SIG-M5 (cell line): ENCODE results near the gene KHK.
A peak's percentile ranks its signal among the peaks of the same experiment; 100 is the strongest.

ENCODE experiments used
- DNase-seq: peaks from one replicate; lab custom pipeline; 2025; lab: John Stamatoyannopoulos, UW

The KHK gene

GRCh38 chr2:27081984-27082772 lies 4.4 kb upstream of the KHK start:
- DNase-seq = no peak

DNA sequence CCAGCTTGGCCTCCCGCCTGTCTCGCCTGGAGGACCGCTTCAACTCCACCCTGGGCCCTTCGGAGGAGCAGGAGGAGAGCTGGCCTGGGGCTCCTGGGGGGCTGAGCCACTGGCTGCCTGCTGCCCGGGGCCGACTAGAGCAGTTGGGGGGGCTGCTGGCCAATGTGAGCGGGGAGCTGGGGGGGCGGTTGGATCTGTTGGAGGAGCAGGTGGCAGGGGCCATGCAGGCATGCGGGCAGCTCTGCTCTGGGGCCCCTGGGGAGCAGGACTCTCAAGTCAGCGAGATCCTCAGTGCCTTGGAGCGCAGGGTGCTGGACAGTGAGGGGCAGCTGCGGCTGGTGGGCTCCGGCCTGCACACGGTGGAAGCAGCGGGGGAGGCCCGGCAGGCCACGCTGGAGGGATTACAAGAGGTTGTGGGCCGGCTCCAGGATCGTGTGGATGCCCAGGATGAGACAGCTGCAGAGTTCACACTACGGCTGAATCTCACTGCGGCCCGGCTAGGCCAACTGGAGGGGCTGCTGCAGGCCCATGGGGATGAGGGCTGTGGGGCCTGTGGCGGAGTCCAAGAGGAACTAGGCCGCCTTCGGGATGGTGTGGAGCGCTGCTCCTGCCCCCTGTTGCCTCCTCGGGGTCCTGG lies 3.7 kb upstream of the KHK start:
- no peak for DNase-seq

DNA sequence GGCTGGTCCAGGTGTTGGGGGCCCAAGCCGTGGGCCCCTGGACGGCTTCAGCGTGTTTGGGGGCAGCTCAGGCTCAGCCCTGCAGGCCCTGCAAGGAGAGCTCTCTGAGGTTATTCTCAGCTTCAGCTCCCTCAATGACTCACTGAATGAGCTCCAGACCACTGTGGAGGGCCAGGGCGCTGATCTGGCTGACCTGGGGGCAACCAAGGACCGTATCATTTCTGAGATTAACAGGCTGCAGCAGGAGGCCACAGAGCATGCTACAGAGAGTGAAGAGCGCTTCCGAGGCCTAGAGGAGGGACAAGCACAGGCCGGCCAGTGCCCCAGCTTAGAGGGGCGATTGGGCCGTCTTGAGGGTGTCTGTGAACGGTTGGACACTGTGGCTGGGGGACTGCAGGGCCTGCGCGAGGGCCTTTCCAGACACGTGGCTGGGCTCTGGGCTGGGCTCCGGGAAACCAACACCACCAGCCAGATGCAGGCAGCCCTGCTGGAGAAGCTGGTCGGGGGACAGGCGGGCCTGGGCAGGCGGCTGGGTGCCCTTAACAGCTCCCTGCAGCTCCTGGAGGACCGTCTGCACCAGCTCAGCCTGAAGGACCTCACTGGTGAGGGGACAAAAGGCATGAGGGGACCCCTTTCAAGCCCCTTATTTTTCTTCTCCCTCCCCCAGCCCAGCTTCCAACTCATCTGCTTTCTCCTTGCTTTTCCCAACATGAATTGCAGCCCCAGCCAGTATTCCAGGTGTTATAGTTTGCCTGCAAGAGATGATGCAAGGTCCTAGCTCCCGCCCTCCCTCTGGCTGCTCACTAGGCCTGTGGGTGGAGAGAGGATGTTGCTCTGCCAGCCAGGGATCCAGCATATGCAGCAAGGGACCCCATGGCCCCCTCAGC lies 2.9 kb upstream of the KHK start:
- no peak for DNase-seq

DNA sequence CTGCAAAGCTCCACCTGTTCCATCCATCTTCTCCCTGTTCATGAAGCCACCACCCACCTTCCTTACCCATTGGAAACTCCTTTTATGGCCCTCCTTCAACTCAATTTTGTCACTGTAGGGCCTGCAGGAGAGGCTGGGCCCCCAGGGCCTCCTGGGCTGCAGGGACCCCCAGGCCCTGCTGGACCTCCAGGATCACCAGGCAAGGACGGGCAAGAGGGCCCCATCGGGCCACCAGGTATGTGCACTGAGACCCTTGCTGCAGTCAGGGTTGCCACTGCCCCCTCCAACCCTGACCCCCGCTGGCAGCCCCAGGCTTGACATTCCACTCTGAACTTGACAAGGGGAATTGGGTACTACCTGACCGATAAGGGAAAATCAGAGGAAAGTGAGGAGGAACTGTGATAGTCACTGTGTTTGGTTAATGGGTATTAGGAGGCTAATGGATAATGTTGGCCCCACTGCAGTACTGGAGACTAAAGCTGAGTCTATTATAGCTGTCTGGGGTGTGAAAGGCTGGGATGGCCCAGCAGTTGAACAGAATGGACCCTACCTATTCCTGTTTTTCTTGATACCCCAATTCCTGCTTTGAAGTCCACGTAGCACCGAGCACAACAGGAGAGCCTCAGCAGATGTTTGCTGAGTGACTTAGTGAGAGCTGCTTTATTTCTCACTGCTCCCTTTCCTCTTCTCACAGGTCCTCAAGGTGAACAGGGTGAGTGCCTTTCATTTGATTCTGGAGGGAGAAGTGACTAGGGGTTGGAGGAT lies 2.1 kb upstream of the KHK start:
- DNase-seq = no peak

GRCh38 chr2:27085062-27085672 lies 1.4 kb upstream of the KHK start:
- no peak for DNase-seq

- no peak for DNase-seq
These were observed 891 bp upstream of the KHK start for GRCh38 chr2:27085673-27086089.

GRCh38 chr2:27086090-27086723 lies 365 bp upstream of the KHK start:
- DNase-seq = peak; percentile 55

DNA sequence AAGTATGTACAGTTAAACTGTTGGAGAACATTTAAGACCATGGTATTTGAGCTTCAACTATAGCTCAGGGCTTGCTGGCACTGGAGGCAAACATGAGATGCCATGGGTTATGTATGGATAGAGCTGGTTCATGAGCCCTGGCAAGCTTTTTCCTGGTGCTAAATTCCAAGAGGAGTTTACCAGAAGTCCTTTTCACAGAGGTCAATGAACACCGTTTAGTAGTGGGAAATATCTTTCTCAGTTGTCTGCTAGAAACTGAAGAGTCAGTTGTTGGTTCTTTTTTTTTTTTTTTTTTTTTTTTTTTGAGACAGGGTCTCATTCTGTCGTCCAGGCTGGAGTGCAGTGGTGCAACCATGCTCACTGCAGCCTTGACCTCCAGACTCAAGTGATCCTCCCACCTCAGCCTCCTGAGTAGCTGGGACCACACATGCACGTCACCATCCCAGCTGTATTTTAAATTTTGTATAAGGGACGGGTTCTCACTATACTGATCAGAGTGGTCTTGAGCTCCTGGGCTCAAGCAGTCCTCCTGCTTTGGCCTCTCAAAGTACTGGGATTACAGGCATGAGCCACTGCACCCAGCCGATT lies 1.3 kb downstream of the KHK start:
- DNase-seq = no peak

DNA sequence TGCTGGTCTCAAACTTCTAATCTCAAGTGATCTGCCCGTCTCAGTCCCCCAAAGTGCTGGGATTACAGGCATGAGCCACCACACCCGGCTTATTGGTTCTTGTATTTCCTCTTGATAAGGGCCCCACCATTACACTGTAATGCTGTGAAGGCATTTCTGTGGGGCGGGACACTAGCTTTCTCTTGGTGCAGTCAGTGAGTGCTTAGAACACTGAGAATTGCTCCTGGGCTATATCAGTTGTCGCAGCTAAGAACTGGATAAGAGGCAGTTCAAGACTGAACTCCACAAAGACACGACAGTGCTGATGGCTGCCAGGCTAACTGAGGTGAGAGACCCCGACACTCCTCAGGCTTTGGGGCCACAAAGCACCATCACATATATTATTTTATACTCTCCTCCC lies 2.1 kb downstream of the KHK start:
- no peak for DNase-seq

- DNase-seq = no peak
These were observed 2.8 kb downstream of the KHK start for GRCh38 chr2:27089111-27089954.

GRCh38 chr2:27091746-27092695 lies 5.4 kb downstream of the KHK start:
- no peak for DNase-seq

DNA sequence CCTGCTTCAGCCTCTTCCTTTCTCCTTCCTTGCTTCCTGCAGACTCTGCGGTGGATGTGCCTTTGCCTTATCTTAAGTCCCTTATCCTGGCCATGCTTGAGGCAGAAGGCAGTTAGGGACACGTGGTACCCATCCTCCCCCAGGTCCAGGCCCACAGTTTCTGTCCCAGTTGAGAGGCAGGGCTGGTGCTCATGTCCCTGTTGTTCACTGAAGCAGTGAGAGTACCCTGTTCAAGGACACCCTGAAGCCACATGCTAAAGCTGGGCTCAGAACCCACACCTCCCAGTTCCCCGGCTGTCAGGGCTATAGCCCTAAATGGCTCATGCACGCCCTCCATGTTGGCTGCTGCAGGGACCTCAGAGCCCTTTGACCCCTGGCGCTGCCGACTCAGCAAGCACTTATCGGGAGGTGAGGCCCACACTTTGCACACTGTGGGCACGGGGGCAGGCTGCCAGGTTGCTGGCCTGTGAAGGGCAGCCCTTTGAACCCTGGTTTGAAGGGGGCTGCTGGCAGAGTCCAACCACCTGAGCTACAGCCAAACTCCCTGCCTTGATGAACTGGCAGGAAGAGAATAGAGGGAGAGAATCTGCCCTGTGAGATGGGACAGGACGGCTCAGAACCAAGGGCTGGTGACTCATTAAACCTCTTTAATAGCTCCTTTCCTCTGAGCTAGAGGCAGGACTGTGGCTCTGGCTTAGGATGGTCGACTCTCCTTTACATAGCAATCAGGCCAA lies 6.3 kb downstream of the KHK start:
- no peak for DNase-seq

- no peak for DNase-seq
These were observed 7.1 kb downstream of the KHK start for GRCh38 chr2:27093430-27094352.

GRCh38 chr2:27094353-27094984 lies 7.9 kb downstream of the KHK start:
- no peak for DNase-seq

GRCh38 chr2:27095427-27095744 lies 8.8 kb downstream of the KHK start:
- no peak for DNase-seq
